HL-60 (cell line): ENCODE measurements around the gene ATXN2.
"Not testable (repeated sequence)": the region's sequence is repeated elsewhere in the genome, so short reads cannot be mapped to it uniquely, and the experiment has no call there.

ENCODE experiments used
- GABPA ChIP-seq: IDR thresholded peaks from 2 replicates; pipeline ENCODE4 v1.6.1; 2012; ENCODE audit warnings: low read depth
- POLR2AphosphoS5 ChIP-seq: IDR thresholded peaks from 2 replicates; pipeline ENCODE4 v1.6.1; 2012; ENCODE audit warnings: low read depth
- SPI1 ChIP-seq: IDR thresholded peaks from 2 replicates; pipeline ENCODE4 v1.6.1; 2012; ENCODE audit warnings: low read depth, mild to moderate bottlenecking, borderline replicate concordance
- TF ChIP-seq, protein P1 (sequence below): IDR thresholded peaks from one replicate; pipeline ENCODE4 v1.5.1; 2011; ENCODE audit warnings: low read length, control low read depth, inconsistent platforms; ENCODE audit not compliant: insufficient read depth

DNA sequence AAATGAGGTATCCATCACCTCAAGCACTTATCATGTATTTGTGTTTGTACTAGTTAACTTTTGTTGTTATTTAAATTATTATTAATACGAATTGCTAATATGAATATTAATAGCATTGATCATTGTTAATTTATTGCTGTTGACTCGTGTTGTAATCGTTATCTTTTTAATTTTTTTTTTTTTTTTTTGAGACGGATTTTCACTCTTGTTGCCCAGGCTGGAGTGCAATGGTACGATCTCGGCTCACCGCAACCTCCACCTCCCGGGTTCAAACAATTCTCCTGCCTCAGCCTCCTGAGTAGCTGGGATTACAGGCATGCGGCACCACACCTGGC, 196.7 kb downstream of the ATXN2 start:
- TF ChIP-seq, protein P1, sequence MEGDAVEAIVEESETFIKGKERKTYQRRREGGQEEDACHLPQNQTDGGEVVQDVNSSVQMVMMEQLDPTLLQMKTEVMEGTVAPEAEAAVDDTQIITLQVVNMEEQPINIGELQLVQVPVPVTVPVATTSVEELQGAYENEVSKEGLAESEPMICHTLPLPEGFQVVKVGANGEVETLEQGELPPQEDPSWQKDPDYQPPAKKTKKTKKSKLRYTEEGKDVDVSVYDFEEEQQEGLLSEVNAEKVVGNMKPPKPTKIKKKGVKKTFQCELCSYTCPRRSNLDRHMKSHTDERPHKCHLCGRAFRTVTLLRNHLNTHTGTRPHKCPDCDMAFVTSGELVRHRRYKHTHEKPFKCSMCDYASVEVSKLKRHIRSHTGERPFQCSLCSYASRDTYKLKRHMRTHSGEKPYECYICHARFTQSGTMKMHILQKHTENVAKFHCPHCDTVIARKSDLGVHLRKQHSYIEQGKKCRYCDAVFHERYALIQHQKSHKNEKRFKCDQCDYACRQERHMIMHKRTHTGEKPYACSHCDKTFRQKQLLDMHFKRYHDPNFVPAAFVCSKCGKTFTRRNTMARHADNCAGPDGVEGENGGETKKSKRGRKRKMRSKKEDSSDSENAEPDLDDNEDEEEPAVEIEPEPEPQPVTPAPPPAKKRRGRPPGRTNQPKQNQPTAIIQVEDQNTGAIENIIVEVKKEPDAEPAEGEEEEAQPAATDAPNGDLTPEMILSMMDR = not testable (repeated sequence)
- not testable (repeated sequence) for TF ChIP-seq GABPA, POLR2AphosphoS5, SPI1
